ENCODE measurements around the gene LVRN.

The LVRN gene

GRCh38 chr5:115947260-115947659, 15.0 kb upstream of the LVRN start:
- TF ChIP-seq, protein P1, sequence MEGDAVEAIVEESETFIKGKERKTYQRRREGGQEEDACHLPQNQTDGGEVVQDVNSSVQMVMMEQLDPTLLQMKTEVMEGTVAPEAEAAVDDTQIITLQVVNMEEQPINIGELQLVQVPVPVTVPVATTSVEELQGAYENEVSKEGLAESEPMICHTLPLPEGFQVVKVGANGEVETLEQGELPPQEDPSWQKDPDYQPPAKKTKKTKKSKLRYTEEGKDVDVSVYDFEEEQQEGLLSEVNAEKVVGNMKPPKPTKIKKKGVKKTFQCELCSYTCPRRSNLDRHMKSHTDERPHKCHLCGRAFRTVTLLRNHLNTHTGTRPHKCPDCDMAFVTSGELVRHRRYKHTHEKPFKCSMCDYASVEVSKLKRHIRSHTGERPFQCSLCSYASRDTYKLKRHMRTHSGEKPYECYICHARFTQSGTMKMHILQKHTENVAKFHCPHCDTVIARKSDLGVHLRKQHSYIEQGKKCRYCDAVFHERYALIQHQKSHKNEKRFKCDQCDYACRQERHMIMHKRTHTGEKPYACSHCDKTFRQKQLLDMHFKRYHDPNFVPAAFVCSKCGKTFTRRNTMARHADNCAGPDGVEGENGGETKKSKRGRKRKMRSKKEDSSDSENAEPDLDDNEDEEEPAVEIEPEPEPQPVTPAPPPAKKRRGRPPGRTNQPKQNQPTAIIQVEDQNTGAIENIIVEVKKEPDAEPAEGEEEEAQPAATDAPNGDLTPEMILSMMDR (IDR thresholded peaks at IDR 0.05; ENCODE audit: low read depth, low read length) = no peak
- no peak for DNase-seq (ENCODE audit: extremely low read depth, low read depth)

DNA sequence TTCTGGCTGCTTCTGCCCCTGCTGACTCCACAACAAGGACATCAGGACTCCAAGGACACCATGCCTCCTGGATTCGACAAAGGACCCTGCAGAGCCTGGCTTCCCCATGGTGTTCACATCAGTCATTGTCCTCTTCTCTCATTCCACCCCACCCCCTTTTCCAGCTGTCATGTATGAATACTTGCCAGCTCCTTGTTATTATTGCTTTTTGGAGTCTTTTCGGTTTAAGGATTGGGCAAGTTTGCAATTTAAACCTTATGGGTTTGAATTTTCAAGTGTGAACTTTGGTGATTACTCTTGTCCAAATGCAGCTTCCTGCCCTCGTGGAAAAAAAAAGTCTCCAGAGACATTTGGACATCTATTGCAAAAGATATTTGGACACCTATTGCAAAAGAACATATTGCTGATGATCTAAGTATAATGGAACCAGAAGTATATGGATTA, 14.2 kb upstream of the LVRN start:
- peak; percentile 75 for DNase-seq (ENCODE audit: extremely low read depth, low read depth)
- TF ChIP-seq, protein P1 (IDR thresholded peaks at IDR 0.05; ENCODE audit: low read depth, low read length) = no peak

DNA sequence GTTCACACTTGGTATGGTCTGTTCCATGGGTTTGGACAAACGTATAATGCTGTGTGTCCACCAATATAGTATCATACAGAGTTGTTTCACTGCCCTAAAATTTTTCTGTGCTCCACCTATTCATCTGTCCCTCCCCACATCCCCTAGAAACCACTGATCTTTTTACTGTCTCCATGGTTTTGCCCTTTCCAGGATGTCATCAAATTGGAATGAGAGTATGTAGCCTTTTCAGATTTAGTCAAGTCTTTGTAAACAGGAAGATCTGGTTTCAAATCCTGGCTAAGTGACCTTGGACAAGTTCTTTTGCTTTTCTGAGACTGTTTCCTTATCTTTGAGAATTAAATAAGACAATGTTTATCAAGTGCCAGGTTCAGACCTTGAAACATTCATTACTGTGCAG, 13.2 kb upstream of the LVRN start:
- no peak for DNase-seq (ENCODE audit: extremely low read depth, low read depth)
- TF ChIP-seq, protein P1 (IDR thresholded peaks at IDR 0.05; ENCODE audit: low read depth, low read length) = no peak

DNA sequence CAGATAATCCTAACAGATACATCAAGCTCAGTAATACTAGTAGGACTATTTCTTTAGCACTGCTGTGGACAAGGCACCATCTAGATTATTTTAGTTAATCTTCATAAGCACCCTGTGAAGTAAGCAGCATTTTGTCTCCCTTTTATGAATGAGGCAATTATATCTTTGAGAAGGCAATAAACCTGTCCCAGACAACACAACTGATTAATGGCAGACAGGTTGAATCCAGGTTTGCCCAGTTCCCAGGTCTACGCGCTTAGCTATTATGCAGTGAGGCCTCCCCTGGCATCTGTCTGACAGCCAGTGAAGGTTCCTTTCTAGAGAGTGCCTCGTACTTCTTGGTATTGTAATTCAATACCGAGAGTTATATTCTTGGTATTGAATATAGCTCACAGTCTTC, 9.7 kb upstream of the LVRN start:
- TF ChIP-seq, protein P1 (IDR thresholded peaks at IDR 0.05; ENCODE audit: low read depth, low read length) = no peak
- DNase-seq (ENCODE audit: extremely low read depth, low read depth) = no peak

GRCh38 chr5:115954144-115954543, 8.1 kb upstream of the LVRN start:
- no peak for DNase-seq (ENCODE audit: extremely low read depth, low read depth)
- TF ChIP-seq, protein P1 (IDR thresholded peaks at IDR 0.05; ENCODE audit: low read depth, low read length) = no peak

DNA sequence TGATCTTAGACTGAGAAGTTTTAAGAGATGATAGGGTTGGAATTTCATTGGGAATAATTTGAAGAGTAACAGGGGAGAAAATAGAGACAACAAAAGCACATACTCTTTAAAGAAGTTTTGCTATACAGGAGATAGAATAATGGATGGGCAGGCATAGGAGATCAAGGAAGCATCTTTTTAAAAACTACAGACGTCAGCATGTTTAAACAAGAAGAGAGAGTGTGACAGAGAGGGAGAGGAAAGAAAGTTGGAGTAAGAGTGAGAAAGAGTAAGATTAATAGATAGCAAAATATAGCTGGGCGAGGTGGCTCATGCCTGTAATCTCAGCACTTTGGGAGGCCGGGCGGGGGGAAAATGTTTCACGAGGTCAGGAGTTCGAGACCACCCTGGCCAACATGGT, 5.3 kb upstream of the LVRN start:
- TF ChIP-seq, protein P1 (IDR thresholded peaks at IDR 0.05; ENCODE audit: low read depth, low read length) = no peak
- no peak for DNase-seq (ENCODE audit: extremely low read depth, low read depth)

GRCh38 chr5:115961381-115962238, 665 bp upstream of the LVRN start:
- TF ChIP-seq, protein P1 (IDR thresholded peaks at IDR 0.05; ENCODE audit: low read depth, low read length) = no peak
- DNase-seq (ENCODE audit: extremely low read depth, low read depth) = peak; percentile 67
